Raji (cell line): ENCODE measurements around the gene CDCP1.

Experiments used
- POLR2A ChIP-seq: IDR thresholded peaks from 2 replicates; pipeline ENCODE4 v1.6.1; 2011; ENCODE audit warnings: low read depth, low read length, control low read depth; ENCODE audit not compliant: insufficient read depth

The CDCP1 gene

DNA sequence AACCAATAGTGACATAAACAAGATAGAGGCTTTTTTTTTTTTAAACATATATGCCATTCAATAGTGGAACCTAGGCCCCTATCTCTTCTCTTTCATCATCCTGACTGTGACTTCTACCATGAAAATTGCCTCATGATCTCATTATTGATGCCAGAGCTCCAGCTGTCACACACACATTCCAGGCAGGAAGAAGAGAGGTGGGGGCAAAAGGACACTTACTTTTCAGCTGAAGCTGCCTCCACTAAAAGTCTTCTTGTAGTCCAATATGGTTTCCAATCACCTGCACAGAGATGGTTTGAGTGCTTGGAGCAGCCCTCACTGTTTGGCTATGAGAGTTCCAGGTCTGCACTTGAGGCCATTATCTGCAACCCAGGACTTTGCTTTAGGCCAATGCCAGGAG, 75.1 kb downstream of the CDCP1 start:
- no peak for TF ChIP-seq POLR2A

DNA sequence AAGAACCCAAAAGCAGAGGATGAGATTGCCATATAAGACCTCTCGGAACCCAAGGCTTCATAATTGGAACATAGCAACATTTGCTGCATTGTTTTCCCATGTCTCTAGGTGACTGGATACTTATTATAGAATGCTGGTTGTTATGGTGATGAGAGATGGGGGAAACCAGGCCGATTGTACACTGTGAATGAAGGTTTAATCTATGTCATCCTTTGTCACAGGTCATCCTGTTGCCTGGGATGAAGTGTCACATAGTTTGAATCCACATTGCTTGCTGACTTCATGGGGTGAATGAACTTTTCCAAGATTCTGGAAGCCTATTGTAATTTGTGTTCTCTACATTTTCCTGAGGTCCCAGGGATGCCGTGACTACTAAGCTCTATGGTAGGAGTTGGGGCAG, 78.2 kb downstream of the CDCP1 start:
- TF ChIP-seq POLR2A, result no peak

DNA sequence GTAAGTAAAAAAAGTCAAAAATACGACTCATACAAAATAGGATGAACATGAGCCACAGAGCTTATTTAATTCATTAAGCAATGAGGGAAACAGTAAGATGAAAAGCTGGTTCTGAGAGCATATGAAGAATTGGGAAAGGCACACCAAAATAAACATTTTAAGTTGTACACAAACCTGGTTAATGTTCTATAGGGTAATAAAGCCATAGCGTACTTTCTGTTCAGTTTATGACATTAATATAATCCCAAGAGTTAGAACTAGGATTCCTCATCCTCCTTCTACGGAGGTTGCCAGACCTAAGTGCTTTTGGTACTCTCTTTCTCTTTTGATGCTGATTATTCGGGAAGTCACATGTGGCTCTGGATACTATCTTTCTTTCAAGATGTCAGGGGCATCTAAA, 78.7 kb downstream of the CDCP1 start:
- no peak for TF ChIP-seq POLR2A

DNA sequence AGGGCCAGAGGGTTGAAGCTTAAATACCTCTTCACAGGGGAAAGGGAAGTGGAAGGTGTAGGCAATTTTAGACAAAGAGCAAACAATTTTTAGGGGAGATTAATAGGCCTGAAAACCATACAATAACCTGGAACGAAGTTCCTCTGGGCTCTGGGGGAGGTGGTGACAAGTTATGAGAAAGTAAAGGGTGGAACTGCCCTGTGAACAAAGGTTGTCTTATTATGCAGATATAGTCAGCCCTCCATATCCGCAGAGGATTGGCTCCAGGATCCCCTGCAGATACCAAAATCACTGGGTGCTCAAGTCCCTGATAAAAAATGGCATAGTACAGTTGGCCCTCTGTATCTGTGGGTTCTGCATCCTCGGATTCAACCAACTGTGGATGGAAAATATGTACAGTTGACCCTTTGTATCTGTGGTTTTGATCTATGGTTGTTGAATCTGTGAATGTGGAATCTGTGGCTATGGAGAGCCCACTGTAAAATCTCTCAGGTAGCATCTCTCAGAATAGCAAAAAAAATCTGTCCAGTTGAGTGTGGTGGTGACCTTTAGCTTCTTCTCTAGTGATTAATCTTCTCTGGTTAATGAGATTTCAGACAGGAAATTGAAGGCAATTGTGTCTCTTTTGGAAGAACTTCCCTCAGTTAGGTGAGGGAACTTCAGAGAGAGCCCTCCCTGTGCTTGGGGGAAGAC, 79.9 kb downstream of the CDCP1 start:
- TF ChIP-seq POLR2A, result no peak

DNA sequence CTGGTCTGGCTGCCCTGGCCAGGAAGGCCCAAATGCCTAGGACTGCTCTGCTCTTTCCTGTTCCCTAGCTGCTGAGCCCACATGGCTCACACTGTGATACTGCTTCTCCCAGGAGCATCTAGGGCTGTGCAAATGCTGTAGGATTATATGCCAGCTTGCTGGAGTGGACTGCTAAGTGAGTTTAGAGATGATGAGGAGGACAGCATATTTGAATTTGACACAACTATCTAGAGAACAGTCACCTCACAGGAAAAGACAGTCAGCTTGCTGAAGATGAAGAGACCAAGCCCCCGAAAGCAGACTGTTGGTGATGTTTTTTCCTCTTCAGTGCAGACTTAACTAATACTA, 80.8 kb downstream of the CDCP1 start:
- TF ChIP-seq POLR2A, result no peak

DNA sequence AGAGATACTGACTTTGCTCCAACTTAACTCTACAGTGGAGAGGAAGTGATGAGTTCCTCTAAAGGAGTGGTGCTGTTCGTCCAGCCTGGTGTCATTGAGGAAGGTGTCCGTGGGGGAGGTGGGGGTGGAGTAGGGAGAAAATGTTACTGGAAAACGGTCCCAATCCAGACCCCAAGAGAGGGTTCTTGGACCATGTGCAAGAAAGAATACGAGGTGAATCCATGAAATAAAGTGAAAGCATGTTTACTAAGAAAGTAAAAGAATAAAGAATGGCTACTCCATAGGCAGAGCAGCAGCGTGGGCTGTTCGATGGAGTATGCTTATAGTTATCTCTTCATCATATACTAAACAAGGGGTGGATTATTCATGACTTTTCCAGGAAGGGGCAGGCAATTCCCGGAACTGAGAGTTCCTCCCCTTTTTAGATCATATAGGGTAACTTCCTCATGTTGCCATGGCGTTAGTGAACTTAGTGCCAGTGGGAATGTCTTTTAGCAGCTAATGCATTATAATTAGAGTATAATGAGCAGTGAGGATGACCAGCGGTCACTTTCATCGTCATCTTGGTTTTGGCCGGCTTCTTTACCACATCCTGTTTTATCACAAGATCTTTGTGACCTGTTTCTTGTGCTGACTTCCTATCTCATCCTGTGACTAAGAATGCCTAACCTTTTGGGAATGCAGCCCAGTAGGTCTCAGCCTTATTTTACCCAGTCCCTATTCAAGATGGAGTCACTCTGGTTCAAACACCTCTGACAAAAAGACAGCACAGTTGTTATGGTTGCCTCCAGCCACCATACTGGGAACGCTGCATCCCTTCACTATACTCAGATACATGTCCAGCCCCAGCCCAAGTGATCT, 81.4 kb downstream of the CDCP1 start:
- TF ChIP-seq POLR2A, result no peak

DNA sequence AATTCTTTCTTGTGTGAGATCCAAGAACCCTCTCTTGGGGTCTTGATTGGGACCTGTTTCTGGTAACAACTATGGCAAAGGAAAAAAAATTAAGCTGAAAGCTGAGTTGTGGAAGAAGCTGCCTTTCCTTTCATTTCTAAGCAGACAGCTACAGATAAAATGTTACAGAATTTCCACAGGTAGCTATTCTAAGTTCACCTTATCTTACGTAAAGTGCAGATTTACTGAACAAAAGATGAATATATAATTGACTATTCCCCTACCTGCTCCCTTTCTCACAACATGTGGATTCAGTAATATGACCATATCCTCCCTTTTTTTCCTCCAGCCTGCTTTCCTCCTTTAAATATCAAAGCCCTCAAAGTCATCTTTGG, 83.5 kb downstream of the CDCP1 start:
- TF ChIP-seq POLR2A, result no peak

DNA sequence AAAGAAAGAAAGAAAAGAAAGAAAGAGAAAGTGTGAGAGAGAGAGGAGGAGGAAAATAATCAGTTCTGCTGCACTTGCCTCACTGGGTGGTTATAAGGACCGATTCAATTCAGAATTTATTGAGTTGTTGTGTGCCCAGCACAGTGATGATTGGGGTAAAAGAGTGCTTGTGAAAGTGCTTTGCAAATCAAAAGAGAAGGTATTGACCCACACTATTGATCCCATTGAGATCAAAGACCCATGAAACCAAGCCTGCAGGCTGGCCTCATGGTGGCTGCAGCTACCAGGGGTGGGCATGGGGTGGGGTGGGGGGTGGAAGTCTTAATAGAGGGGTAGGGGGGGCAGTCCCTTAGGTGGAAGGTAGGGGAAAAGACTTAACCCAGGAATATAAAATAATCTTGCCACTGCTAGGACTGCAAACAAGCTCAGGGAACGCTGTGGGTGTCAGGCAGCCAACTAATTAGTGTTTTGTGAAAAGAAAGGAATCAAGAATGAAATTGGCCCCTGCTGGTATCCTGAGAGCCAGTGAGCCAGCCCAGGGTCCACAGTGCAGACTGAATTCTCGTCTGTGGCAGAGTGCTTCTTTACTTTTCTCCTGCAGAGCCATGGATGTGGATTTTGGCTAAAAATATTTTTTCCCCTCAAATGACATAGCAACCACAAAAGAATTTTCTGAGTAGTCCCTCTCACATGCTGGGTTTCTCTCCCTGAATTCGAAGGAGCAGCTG, 85.8 kb downstream of the CDCP1 start:
- no peak for TF ChIP-seq POLR2A

DNA sequence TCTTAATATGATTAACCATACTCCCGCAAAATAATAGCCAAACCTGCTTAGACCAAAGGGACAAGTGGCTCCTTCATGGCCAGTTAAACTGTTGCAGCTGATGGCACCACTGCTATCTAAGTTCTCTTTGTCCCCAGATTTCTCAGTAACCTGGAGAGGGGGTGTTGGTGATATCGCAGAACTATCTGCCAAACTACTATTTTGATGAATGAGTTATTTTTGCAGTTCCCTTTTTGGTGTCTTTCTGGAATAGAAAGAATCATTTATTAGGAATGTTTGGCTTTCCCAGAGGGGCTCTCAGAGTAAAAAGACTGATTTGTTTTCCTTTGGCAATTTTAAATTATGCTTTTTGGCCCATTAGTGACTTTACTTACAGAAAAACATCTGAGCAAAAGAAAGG, 87.0 kb downstream of the CDCP1 start:
- TF ChIP-seq POLR2A, result no peak

DNA sequence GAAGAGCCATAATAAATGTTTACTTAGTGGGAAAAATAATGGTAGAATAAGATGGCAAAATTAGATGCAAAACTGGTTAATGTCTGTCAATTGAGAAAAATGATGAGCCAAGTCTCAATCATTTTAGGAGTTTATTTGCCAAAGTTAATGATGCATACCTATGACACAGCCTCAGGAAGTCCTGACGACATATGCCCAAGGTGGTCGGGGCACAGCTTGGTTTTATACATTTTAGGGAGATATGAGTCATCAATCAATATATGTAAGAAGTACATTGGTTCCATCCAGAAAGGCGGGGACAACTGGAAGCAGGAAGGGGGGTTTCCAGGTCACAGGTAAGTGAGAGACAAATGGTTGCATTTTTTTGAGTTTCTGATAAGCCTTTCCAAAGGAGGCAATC, 88.6 kb downstream of the CDCP1 start:
- TF ChIP-seq POLR2A, result no peak

DNA sequence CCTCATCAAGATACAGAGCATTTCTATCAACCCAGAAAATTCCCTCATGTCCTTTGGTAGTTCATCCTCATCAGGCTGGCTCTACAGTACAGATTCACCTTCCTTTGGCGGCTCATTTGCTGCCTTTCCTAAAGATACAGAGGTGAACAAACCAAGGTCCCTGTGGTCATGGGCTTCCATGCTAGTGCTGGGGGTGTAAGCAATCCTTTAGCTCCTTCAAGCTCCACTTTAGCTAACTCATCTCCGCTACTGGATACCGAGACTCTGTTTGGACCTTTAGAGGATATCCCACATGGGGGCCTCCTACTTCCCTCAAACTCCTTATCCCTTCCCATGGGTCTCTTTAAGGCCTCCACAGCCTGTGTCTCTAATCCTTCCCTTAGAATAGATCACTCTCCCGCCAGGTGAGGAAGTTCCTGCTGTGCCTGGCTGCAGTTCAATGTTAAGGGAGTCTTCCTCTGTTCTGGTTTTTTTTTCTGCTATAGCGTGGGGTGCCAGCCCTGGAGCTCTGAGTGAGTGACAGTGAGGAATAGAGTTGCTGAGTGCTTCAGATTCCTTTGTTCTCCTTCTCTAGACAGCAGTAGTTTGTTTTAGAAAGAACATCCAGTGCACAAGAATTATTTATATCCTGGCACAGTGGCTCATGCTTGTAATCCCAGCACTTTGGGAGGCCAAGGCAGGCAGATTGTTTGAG, 89.4 kb downstream of the CDCP1 start:
- no peak for TF ChIP-seq POLR2A

DNA sequence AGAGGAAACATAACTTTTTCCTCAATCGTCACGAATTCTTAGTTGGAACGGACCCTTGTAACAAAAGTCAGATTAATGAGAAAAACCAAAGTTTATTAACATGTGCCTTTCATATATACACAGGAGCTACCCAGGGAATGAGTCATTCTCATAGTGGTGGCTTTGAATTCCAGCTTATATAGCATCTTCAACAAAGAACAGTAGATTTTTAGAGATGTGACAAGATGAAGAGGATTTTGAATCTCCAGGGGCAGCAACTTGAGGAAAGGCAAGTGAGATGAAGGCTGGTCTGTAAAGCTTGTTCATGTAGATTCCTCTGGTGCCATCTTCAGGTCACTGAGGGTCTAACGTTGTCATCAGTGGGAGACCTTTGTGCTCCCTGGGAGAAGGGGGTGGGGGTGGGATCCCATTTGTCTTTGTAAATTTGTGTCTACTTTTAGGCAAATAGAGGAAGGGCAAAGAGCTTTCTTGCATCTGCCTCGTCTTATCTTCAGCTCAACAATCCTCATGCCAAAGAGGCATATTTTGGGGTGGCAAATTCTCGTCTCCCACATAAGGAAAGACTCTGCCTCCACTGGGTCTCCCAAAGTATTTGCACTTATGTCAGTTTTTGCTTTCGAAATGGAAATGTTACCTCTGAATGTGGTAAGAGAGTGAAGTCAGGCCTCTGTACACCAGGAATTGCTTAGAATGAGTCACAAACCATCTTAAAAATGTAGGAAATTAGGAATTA, 90.6 kb downstream of the CDCP1 start:
- TF ChIP-seq POLR2A, result no peak

DNA sequence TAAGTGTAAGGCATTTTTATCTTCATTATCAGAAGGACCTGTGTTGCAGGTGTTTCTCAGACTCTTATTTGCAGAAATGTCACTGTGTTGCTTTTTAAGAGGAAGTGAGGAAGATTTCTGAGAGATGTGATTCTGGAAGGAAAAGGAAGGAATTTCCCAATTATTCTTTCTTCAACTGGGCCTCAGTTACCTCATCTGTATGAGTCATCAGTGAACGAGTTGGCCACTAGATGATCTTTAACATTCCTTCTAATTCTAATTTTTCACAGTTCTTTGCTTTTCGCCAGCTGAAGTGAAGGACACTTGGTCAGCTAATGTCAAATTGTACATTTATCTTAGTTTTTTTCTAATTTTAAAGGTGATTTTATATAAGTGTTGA, 91.2 kb downstream of the CDCP1 start:
- TF ChIP-seq POLR2A, result no peak

DNA sequence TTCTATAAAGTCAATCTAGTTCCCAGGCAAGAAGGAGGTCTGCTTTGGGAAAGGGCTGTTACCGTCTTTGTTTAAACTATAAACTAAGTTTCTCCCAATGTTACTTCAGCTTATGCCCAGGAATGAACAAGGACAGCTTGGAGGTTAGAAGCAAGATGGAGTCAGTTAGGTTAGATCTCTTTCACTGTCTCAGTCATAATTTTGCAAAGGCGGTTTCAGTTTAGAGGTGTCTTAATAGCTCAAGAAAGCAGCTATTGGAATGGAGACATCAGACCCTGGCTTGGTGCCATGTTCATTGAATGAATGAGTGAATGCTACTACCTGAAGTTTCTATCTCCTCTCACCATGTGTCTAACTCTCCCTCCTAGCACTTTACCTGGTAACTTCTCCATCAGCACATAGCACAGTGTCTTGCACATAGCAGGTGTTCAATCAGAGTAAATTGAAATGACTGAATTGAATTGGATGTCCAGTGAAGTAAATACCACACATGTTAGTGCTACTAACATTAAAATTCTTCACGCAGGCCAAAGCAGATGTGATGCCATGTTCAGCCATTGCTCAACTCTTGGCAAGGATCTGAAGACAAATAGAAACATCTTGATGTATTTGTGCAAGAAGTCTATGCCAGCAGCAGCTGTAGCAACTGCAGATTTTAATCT, 91.9 kb downstream of the CDCP1 start:
- no peak for TF ChIP-seq POLR2A
